Dendritic cell treated with granulocyte-macrophage colony-stimulating factor and Interleukin-4, amounts not matched to agents 40 ng/mL and 50 ng/mL, for 4 days (primary cell): Measurements from ENCODE around the gene MAN1A1.

Experiments
- H3K27ac Mint-ChIP-seq: one replicate; pipeline ENCODE4 v1.8.0; 2022; ENCODE audit warnings: mild to moderate bottlenecking, mixed read lengths
- H3K27me3 Mint-ChIP-seq: one replicate; pipeline ENCODE4 v1.8.0; 2022; ENCODE audit warnings: mild to moderate bottlenecking, mixed read lengths
- H3K36me3 Mint-ChIP-seq: one replicate; pipeline ENCODE4 v1.8.0; 2022; ENCODE audit warnings: low read depth, mixed read lengths
- H3K4me1 Mint-ChIP-seq: one replicate; pipeline ENCODE4 v1.8.0; 2022; ENCODE audit warnings: low read depth, mixed read lengths
- H3K4me3 Mint-ChIP-seq: one replicate; pipeline ENCODE4 v1.8.0; 2022; ENCODE audit warnings: mild to moderate bottlenecking, moderate library complexity, mixed read lengths
- H3K9me3 Mint-ChIP-seq: one replicate; pipeline ENCODE4 v1.8.0; 2022; ENCODE audit warnings: mixed read lengths
- intact Hi-C: fragments of 100-400 bp; cut with micrococcal nuclease; formaldehyde crosslinking; loops from one replicate; pipeline ENCODE4 v1.15.0; 2022

MAN1A1 gene

DNA sequence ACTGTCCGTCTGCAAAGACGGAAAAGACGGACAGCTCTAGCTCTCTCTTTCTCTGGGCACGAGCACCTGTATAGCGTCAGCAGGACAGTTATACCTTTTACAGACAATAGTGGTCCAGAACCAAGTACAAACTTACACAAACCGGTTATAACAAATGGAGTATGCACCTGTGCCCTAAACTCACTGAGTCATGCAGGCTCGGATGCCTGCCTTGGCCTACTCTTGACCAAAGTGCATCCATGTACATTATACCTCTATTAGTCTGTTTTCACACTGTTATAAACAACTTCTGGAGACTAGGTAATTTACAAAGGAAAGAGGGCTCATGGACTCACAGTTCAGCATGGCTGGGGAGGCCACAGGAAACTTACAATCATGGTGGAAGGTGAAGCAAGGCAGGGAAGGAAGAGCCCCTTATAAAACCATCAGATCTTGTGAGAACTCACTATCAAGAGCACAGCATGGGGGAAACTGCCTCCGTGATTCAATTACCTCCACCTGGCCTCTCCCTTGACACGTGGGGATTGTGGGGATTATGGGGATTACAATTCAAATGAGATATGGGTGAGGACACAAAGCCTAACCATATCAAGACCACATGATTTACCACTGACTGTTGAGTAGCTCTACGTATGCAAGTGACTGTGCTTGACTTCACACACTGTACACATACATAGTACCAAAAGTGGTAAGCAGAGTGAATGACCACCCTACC lies 23.1 kb downstream of the MAN1A1 start:
- intact Hi-C loops = no loop called here
- peaks cover 27% of the 10 kb centered on the region for H3K36me3 Mint-ChIP-seq
- H3K27me3 Mint-ChIP-seq = no peaks in the 10 kb centered on the region
- H3K27ac Mint-ChIP-seq = no peak overlapping the region
- no peaks in the 10 kb centered on the region for H3K9me3 Mint-ChIP-seq
- H3K4me3 Mint-ChIP-seq = no peak overlapping the region
- peaks cover 15% of the 10 kb centered on the region for H3K4me1 Mint-ChIP-seq

- intact Hi-C loops = no loop called here
- peaks cover 15% of the 10 kb centered on the region for H3K4me1 Mint-ChIP-seq
- no peaks in the 10 kb centered on the region for H3K9me3 Mint-ChIP-seq
- peaks cover 27% of the 10 kb centered on the region for H3K36me3 Mint-ChIP-seq
- H3K4me3 Mint-ChIP-seq = no peak overlapping the region
- H3K27me3 Mint-ChIP-seq = no peaks in the 10 kb centered on the region
- no peak overlapping the region for H3K27ac Mint-ChIP-seq
These were observed 23.8 kb downstream of the MAN1A1 start for GRCh38 chr6:119325559-119326265.

- Mint-ChIP-seq H3K9me3 (no peaks in the 10 kb centered on the region), H3K27ac (no peak overlapping the region), H3K4me3 (no peak overlapping the region), H3K27me3 (no peaks in the 10 kb centered on the region), H3K4me1 (peaks cover 11% of the 10 kb centered on the region), H3K36me3 (peaks cover 19% of the 10 kb centered on the region)
- intact Hi-C loops = no loop called here
These were observed 24.8 kb downstream of the MAN1A1 start for GRCh38 chr6:119324718-119325117.

DNA sequence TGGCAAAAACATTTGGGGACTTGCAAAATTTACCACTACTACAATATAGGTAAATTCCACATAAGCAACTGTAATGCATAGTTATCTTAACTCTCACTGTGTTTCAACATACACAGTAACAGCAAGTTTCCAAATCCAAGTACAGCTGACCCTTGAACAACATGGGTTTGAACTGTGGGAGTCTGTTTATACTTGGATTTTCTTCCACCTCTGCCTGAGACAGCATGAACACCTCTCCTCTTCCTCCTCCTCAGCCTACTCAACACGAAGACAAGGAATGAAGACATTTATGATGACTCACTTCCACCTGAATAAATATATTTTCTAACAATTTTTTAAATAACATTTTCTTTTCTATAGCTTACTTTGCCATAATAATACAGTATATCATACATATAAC lies 25.6 kb downstream of the MAN1A1 start:
- H3K36me3 Mint-ChIP-seq = peaks cover 16% of the 10 kb centered on the region
- no peak overlapping the region for H3K4me3 Mint-ChIP-seq
- H3K27me3 Mint-ChIP-seq = no peaks in the 10 kb centered on the region
- H3K9me3 Mint-ChIP-seq = no peaks in the 10 kb centered on the region
- intact Hi-C loops = no loop called here
- H3K4me1 Mint-ChIP-seq = peaks cover 11% of the 10 kb centered on the region
- H3K27ac Mint-ChIP-seq = no peak overlapping the region

DNA sequence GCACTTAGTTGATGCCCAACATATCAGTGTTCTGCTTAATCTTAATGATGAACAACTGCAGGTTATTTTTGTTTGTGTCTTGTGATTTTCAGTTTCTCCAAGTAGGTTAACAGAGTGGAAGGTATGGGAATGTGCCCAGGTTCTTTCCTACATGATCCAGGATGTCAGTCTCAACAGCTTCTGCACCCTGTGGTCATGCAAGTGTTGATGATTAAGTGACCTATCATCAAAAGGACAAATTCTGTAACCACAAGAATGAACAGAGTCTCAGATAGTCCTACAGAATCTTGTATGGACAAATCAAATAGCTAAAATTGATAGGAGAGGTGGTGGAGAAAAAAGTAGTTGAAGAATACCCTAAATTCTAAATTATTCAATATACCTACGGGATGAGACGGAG lies 26.1 kb downstream of the MAN1A1 start:
- H3K4me3 Mint-ChIP-seq = no peak overlapping the region
- H3K4me1 Mint-ChIP-seq = peaks cover 11% of the 10 kb centered on the region
- no peak overlapping the region for H3K27ac Mint-ChIP-seq
- intact Hi-C loops = no loop called here
- H3K27me3 Mint-ChIP-seq = no peaks in the 10 kb centered on the region
- H3K9me3 Mint-ChIP-seq = no peaks in the 10 kb centered on the region
- peaks cover 14% of the 10 kb centered on the region for H3K36me3 Mint-ChIP-seq

GRCh38 chr6:119322715-119323350 lies 26.7 kb downstream of the MAN1A1 start:
- Mint-ChIP-seq H3K4me3 (no peak overlapping the region), H3K4me1 (peaks cover 11% of the 10 kb centered on the region), H3K36me3 (peaks cover 10% of the 10 kb centered on the region)

DNA sequence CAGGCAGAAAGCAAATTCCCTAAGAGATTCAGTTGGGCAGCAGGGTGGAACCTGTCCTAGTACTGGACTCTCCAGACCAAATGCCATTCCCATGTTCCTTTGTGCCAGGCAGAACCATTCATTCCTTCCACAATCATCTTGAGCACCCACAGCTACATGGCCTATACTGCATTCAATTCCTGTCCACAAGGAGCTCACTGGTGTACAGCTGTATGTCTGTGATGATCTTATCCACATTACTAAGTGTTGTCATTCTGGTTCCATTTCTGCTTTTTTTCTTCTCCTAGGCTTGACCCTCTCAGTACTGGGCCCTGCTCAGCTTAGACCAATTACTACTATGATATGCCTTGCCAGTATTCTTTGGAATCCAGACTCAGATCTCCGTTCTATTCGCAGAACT lies 27.5 kb downstream of the MAN1A1 start:
- H3K9me3 Mint-ChIP-seq = no peaks in the 10 kb centered on the region
- intact Hi-C loops = no loop called here
- peaks cover 10% of the 10 kb centered on the region for H3K36me3 Mint-ChIP-seq

More at GRCh38 chr6:119322715-119323350, 26.7 kb downstream of the MAN1A1 start:
- Mint-ChIP-seq H3K27ac (no peak overlapping the region), H3K9me3 (no peaks in the 10 kb centered on the region), H3K27me3 (no peaks in the 10 kb centered on the region)
- intact Hi-C loops = no loop called here

GRCh38 chr6:119319694-119320093 lies 29.9 kb downstream of the MAN1A1 start:
- Mint-ChIP-seq H3K27me3 (no peaks in the 10 kb centered on the region), H3K4me3 (no peak overlapping the region), H3K36me3 (no peaks in the 10 kb centered on the region), H3K4me1 (peaks cover 15% of the 10 kb centered on the region), H3K27ac (no peak overlapping the region), H3K9me3 (no peaks in the 10 kb centered on the region)
- intact Hi-C loops = loop anchor here (10.0 kb wide), 1 partner anchor 175 kb away; no protein-coding TSS in a partner anchor

More for the DNA sequence above, 27.5 kb downstream of the MAN1A1 start:
- no peak overlapping the region for H3K27ac Mint-ChIP-seq
- H3K27me3 Mint-ChIP-seq = no peaks in the 10 kb centered on the region
- no peak overlapping the region for H3K4me3 Mint-ChIP-seq
- peaks cover 11% of the 10 kb centered on the region for H3K4me1 Mint-ChIP-seq

DNA sequence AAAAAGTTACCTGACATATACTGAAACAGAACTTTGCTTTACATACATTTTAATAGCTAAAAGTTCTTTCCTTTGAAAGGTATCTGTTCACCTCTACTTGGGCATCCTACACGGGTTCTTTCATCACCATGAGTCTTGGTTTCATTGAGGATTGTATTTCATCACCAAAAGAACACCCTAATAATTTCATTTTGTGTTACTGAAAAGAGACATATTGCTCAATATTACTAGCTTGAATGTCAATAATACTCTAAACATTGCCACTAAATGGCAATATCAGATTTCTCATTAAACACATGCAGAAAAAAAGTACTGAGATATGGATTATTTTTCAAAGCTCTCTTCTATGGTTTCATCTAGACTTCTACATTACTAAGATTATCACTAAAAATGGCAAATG lies 30.8 kb downstream of the MAN1A1 start:
- no peak overlapping the region for H3K27ac Mint-ChIP-seq
- intact Hi-C loops = loop anchor here (10.0 kb wide), 1 partner anchor 174 kb away; no protein-coding TSS in a partner anchor
- no peaks in the 10 kb centered on the region for H3K27me3 Mint-ChIP-seq
- no peak overlapping the region for H3K4me3 Mint-ChIP-seq
- H3K9me3 Mint-ChIP-seq = no peaks in the 10 kb centered on the region
- H3K36me3 Mint-ChIP-seq = no peaks in the 10 kb centered on the region
- peaks cover 25% of the 10 kb centered on the region for H3K4me1 Mint-ChIP-seq

- Mint-ChIP-seq H3K36me3 (no peaks in the 10 kb centered on the region), H3K4me3 (no peak overlapping the region), H3K4me1 (peaks cover 31% of the 10 kb centered on the region), H3K27ac (no peak overlapping the region), H3K27me3 (no peaks in the 10 kb centered on the region), H3K9me3 (no peaks in the 10 kb centered on the region)
- intact Hi-C loops = loop anchor here (10.0 kb wide), 1 partner anchor 173 kb away; no protein-coding TSS in a partner anchor
These were observed 31.4 kb downstream of the MAN1A1 start for GRCh38 chr6:119318176-119318575.

DNA sequence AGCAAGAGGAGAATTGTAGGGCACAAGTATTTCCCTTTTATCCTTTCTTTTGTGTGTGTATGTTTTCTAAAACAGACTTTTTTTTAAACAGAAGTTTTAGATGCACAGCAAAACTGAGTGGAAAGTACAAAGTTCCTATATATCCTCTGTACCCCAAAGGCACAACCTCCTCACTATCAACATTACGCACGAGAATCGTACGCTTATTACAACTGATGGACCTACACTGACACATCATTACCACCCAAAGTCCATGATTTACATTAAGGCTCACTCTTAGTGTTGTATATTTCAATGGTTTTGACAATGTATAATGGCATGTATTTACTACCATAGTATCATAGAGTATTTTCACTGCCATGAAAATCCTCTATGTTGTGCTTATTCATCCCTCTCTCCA lies 32.6 kb downstream of the MAN1A1 start:
- intact Hi-C loops = loop anchor here (10.0 kb wide), 1 partner anchor 172 kb away; no protein-coding TSS in a partner anchor
- no peak overlapping the region for H3K4me3 Mint-ChIP-seq
- H3K9me3 Mint-ChIP-seq = no peaks in the 10 kb centered on the region
- H3K4me1 Mint-ChIP-seq = peaks cover 39% of the 10 kb centered on the region
- H3K27ac Mint-ChIP-seq = no peak overlapping the region
- no peaks in the 10 kb centered on the region for H3K36me3 Mint-ChIP-seq
- H3K27me3 Mint-ChIP-seq = no peaks in the 10 kb centered on the region

DNA sequence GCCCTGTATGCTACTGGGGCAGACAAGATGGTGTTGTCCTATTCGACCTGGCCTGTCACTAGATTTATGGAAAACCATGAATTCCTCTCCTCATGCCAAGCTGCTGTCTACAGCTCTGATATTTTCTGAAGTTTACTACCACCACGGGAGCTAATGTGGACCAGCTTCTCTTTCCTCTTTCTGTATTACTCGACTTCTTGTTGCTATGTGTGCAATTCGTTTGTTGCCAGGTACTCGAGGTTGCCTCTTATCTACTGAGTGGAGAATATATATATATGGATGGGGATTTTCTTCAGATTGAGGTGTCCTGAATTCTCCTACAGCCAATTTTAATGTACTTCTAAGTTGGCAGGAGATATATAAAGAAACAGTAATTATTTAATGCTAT lies 34.7 kb downstream of the MAN1A1 start:
- no peak overlapping the region for H3K4me3 Mint-ChIP-seq
- peaks cover 2% of the 10 kb centered on the region for H3K27me3 Mint-ChIP-seq
- H3K4me1 Mint-ChIP-seq = peaks cover 50% of the 10 kb centered on the region
- intact Hi-C loops = loop anchor here (5.0 to 10.0 kb wide), 2 partner anchors 32 to 170 kb away; partner anchors contain the start of gene MAN1A1
- H3K27ac Mint-ChIP-seq = peak overlapping the region; percentile 64
- H3K9me3 Mint-ChIP-seq = no peaks in the 10 kb centered on the region
- H3K36me3 Mint-ChIP-seq = no peaks in the 10 kb centered on the region

DNA sequence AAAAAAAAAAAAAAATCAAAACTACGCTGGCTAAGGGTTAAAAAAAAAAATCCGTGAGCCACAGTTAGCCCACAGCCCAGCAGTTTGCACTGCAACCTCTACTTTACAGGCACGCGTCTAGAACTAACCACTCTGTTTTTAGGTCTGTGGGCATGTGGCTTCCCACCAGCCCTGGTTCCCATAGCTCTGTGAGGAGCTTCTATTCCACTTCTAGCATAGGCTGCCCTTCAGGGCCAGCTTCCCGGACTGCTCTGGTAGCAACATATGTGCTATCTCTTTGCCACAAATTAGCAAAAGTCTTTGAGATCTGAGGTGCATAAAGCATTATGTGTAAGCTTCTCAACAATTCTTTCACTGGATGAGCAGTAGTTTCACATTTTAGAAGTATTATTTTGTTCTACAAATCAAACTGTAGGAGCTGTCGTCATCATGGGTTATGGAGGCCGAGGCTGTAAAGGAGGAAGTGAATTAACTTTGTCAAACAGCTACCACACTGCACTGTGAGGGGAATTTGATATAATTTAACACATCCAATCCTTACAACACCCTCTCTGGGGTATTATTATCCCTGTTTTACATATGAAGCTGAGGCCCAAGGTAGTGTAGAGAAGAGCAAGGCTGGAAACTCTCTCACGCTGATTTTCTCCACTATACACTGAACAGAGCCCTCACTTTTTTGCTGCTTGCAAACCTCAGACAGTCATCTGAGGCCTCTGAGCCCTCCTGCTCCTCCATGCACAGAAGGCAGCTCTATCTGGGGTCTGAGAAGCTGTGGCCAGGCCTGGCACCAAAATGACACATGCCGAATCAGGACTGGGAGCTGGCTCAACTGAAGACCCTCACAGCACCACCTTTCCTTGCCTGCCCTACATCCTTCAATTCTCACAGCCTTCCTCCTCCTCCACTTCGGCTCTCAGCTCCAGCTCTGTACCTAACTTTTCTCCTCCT lies 35.4 kb downstream of the MAN1A1 start:
- H3K27ac Mint-ChIP-seq = peak overlapping the region; percentile 64
- H3K4me1 Mint-ChIP-seq = peaks cover 50% of the 10 kb centered on the region
- intact Hi-C loops = loop anchor here (5.0 to 10.0 kb wide), 2 partner anchors 33 to 169 kb away; partner anchors contain the start of gene MAN1A1
- peaks cover 2% of the 10 kb centered on the region for H3K27me3 Mint-ChIP-seq
- no peaks in the 10 kb centered on the region for H3K9me3 Mint-ChIP-seq
- H3K4me3 Mint-ChIP-seq = no peak overlapping the region
- H3K36me3 Mint-ChIP-seq = no peaks in the 10 kb centered on the region
